ENCODE results near the gene NCEH1. TPM values are rescaled to one million over a fixed set of nuclear protein-coding genes. Genes with fewer than 3 reads are reported as not detected.

Gene NCEH1
- total and polyA plus RNA-seq, 10 donors: 3.8 to 30.7 (median 16.9) TPM

DNA sequence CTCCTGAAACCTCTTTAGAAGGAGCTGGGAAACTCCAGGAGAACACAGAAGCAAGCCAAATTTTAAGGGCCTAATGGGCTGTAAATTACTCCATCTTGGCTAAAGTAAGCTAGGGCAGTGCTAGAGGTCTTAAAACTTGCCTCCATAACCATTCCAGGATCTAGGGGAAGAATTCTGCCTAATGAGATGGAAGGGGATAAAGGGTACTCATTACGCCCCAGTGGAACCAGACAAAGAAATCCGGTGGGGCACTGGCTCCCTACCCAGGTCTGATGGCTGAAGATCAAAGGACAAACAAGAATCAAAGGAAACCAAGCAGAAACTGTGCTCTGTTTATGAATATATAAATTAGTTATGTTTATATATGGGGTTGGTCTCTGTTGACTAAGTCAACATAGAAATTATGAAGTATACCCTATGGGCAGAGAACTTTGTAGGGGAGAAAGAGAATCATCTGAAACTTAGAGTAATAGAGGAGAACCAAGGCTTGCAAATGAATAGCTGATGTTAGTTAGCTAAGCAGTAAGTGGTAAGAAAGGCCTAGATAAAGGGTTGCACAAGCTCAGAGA, 57.8 kb downstream of the NCEH1 start:
- WGBS, 5 donors: 94 to 97% (median 96%) methylated on average over 2 of the region's 2 CpGs
- Histone ChIP-seq H3K9me3 (no peaks in the 10 kb centered on the region), H3K4me1 (peaks cover 0 to 13% (median 0%) of the 10 kb centered on the region in 6 donors), H3K27me3 (replicated peaks in 1 of 7) (no peaks in the 10 kb centered on the region), H3K27ac (no peak overlapping the region), H3K4me3 (no peak overlapping the region), H3K36me3 (no peaks in the 10 kb centered on the region)
- DNase-seq: no peak
- TF ChIP-seq, protein P1, sequence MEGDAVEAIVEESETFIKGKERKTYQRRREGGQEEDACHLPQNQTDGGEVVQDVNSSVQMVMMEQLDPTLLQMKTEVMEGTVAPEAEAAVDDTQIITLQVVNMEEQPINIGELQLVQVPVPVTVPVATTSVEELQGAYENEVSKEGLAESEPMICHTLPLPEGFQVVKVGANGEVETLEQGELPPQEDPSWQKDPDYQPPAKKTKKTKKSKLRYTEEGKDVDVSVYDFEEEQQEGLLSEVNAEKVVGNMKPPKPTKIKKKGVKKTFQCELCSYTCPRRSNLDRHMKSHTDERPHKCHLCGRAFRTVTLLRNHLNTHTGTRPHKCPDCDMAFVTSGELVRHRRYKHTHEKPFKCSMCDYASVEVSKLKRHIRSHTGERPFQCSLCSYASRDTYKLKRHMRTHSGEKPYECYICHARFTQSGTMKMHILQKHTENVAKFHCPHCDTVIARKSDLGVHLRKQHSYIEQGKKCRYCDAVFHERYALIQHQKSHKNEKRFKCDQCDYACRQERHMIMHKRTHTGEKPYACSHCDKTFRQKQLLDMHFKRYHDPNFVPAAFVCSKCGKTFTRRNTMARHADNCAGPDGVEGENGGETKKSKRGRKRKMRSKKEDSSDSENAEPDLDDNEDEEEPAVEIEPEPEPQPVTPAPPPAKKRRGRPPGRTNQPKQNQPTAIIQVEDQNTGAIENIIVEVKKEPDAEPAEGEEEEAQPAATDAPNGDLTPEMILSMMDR (IDR thresholded peaks at IDR 0.05 in 8 of 11, conservative IDR thresholded peaks at IDR 0.05 in 3 of 11): no peak
- intact Hi-C loops (cut with DNase I; ENCODE audit: low total_unique reads): no loop called here

DNA sequence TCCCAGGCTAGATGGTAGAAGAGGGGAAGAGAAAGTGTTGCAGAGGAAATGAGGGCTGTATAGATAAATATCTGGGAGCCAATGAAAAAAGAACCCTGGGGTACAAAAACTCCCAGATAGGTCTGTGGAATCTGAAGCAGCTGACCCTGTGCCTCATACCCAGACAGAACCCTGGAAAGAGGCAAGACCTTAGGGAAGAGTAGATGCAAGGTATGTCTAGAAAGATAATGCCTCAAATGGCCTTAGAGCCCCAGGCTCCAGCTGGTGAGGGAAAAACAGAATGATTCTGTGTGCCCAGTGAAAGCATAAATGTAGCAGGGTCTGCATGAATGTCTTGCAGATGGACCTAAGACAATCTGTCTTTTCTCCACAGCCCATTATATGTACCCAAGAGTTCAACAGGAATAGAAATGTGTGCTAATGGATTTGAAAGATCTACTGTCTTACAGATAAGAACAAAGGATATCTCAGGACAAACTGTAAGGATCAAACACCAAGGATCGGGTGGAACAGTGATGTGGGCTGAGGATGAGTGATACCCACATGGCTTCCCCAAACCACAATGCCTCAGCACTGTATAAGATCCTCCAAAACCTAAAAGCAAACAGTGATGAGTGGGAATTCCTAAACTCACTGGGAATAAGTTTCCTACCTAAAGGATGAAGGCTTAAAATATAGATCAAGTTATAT, 58.8 kb downstream of the NCEH1 start:
- no peak for TF ChIP-seq POLR2AphosphoS5 (IDR thresholded peaks at IDR 0.05)

DNA sequence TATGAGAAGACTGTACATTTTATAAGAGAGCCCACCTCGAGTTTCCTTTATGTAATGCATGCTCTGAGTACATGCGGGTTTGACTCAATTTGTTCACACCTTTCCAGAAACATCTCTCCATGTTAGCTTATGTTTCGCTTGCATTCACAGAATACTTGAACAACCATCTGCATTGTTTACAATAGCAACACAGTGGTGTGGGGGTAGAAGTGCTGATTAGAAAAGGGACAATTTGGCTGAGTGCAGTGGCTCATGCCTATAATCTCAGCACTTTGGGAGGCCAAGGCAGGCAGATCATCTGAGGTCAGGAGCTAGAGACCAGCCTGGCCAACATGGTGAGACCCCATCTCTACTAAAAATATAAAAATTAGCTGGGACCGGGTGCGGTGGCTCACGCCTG, 60.9 kb downstream of the NCEH1 start:
- TF ChIP-seq POLR2AphosphoS5 (IDR thresholded peaks at IDR 0.05): no peak
- no peak for TF ChIP-seq POLR2A (IDR thresholded peaks at IDR 0.05)
- TF ChIP-seq, protein P1 (IDR thresholded peaks at IDR 0.05 in 8 of 11, conservative IDR thresholded peaks at IDR 0.05 in 3 of 11): no peak
- no peak overlapping the region for H3K27ac ChIP-seq
- H3K36me3 ChIP-seq: peaks cover 0 to 15% (median 0%) of the 10 kb centered on the region in 6 donors
- no peaks in the 10 kb centered on the region for H3K9me3 ChIP-seq
- DNase-seq: no peak
- H3K4me1 ChIP-seq: peaks cover 0 to 13% (median 0%) of the 10 kb centered on the region in 6 donors
- intact Hi-C loops (cut with DNase I; ENCODE audit: low total_unique reads): no loop called here
- H3K27me3 ChIP-seq (replicated peaks in 1 of 7): no peaks in the 10 kb centered on the region
- WGBS, 5 donors: 94 to 98% (median 95%) methylated on average over 6 of the region's 6 CpGs
- no peak overlapping the region for H3K4me3 ChIP-seq

More for the DNA sequence above, 58.8 kb downstream of the NCEH1 start:
- Histone ChIP-seq H3K36me3 (peaks cover 0 to 8% (median 0%) of the 10 kb centered on the region in 6 donors), H3K9me3 (no peaks in the 10 kb centered on the region), H3K4me1 (peaks cover 0 to 13% (median 0%) of the 10 kb centered on the region in 6 donors), H3K27ac (no peak overlapping the region), H3K4me3 (no peak overlapping the region), H3K27me3 (replicated peaks in 1 of 7) (no peaks in the 10 kb centered on the region)
- WGBS, 5 donors: 0 to 50% (median 0%) methylated on average over 1 of the region's 1 CpG
- intact Hi-C loops (cut with DNase I; ENCODE audit: low total_unique reads): no loop called here
- no peak for DNase-seq

DNA sequence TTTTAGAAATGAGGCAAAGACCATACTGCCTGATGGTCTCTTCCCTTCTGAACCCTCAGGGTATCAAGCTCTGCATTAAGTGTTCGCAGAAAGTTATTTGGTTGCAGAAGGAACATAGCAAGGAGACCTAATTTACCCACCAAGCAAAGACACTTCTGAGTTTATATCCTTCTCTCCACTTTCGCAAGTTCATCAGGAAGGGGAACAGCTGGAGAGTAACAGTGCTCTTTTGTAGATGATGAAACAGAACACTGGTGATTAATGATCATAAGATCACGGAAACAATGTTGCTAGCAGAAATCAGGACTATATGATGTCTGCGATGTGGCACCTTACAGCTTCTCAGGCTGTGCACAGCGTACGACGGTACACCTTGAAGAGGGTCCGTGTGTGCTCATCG, 62.1 kb downstream of the NCEH1 start:
- Histone ChIP-seq H3K4me1 (peaks cover 0 to 13% (median 0%) of the 10 kb centered on the region in 6 donors), H3K27me3 (replicated peaks in 1 of 7) (no peaks in the 10 kb centered on the region), H3K27ac (peak overlapping the region in 1 of 8 donors; percentile 1), H3K9me3 (no peaks in the 10 kb centered on the region), H3K36me3 (peaks cover 0 to 27% (median 0%) of the 10 kb centered on the region in 6 donors), H3K4me3 (no peak overlapping the region)
- 72 to 86% (median 78%) methylated on average over 9 of the region's 9 CpGs for WGBS, 5 donors
- intact Hi-C loops (cut with DNase I; ENCODE audit: low total_unique reads): no loop called here
- no peak for DNase-seq
- TF ChIP-seq POLR2AphosphoS5 (IDR thresholded peaks at IDR 0.05) (no peak), POLR2A (IDR thresholded peaks at IDR 0.05) (no peak)
- TF ChIP-seq, protein P1 (IDR thresholded peaks at IDR 0.05 in 8 of 11, conservative IDR thresholded peaks at IDR 0.05 in 3 of 11): no peak

All from spleen (tissue), 11 donors.